Measurements from ENCODE around the gene TERT. TPM values are rescaled to one million over a fixed set of nuclear protein-coding genes. Genes with fewer than 3 reads are reported as not detected.

The TERT gene
- 2.2 to 2.7 TPM (median 2.5 TPM) in 5 replicates for total RNA-seq (2022; extraction: Qiagen RNA extraction)

DNA sequence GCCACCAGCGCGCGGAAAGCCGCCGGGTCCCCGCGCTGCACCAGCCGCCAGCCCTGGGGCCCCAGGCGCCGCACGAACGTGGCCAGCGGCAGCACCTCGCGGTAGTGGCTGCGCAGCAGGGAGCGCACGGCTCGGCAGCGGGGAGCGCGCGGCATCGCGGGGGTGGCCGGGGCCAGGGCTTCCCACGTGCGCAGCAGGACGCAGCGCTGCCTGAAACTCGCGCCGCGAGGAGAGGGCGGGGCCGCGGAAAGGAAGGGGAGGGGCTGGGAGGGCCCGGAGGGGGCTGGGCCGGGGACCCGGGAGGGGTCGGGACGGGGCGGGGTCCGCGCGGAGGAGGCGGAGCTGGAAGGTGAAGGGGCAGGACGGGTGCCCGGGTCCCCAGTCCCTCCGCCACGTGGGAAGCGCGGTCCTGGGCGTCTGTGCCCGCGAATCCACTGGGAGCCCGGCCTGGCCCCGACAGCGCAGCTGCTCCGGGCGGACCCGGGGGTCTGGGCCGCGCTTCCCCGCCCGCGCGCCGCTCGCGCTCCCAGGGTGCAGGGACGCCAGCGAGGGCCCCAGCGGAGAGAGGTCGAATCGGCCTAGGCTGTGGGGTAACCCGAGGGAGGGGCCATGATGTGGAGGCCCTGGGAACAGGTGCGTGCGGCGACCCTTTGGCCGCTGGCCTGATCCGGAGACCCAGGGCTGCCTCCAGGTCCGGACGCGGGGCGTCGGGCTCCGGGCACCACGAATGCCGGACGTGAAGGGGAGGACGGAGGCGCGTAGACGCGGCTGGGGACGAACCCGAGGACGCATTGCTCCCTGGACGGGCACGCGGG is at the start of gene TERT:
Gene TERT (minus strand): TSS at position 234 of the 815 bp plus-strand sequence. CDS start 79 bp downstream, at position 155.

DNA sequence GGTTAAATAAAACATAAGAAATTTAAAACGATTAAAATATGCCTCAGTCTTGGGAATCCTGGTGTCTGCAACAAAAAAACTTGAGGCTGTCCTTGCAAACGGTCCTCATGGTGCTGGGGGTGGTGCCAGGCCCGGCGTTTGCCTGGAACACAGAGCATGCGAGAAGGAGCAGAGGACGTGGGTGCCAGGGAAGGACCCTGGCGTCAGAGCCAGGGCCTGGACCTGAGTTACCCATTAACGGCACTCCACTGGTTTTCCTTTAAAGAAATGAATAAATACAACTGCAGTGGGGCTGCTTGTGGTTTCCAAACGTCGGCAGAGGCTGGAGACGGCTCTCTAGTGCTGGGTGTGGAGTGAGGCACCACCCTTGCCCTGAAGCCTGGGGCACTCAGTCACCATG is 69.8 kb downstream of the TERT start, which contains the start of gene SLC6A18:
Gene SLC6A18 (plus strand): TSS at position 301 of the 400 bp plus-strand sequence. CDS start 97 bp downstream, at position 398.

Other genes starting within 250 kb of the TERT start
- gene SLC12A7, start 183.0 kb downstream of the TERT start, total RNA-seq (2022; extraction: Qiagen RNA extraction), result 26.8 to 29.7 TPM (median 27.7 TPM) in 5 replicates
- gene SLC6A19, start 93.5 kb downstream of the TERT start, total RNA-seq (2022; extraction: Qiagen RNA extraction), result 0.33 to 0.40 TPM (median 0.37 TPM) in 5 replicates
- gene SLC6A18, start 69.7 kb downstream of the TERT start, total RNA-seq (2022; extraction: Qiagen RNA extraction), result not detected in 5 replicates
- gene CLPTM1L, start 50.0 kb upstream of the TERT start, total RNA-seq (2022; extraction: Qiagen RNA extraction), result 157 to 213 TPM (median 167 TPM) in 5 replicates
- gene SLC6A3, start 150.4 kb upstream of the TERT start, total RNA-seq (2022; extraction: Qiagen RNA extraction), result 0.62 to 0.97 TPM (median 0.75 TPM) in 5 replicates
- gene LPCAT1, start 228.9 kb upstream of the TERT start, total RNA-seq (2022; extraction: Qiagen RNA extraction), result 161 to 176 TPM (median 167 TPM) in 5 replicates